Measurements from ENCODE around the gene IL20RA.
A peak's percentile ranks its signal among the peaks of the same experiment; 100 is the strongest.

The IL20RA gene

GRCh38 chr6:137046871-137047412, 2.2 kb upstream of the IL20RA start:
- no peak overlapping the region for H2AFZ ChIP-seq
- H3K27ac ChIP-seq: no peak overlapping the region
- H3K9me3 ChIP-seq (ENCODE audit: control insufficient read depth, low read length): no peaks in the 10 kb centered on the region
- no peak for TF ChIP-seq CTCF (IDR thresholded peaks at IDR 0.05)
- H3K79me2 ChIP-seq: no peaks in the 10 kb centered on the region
- no peak overlapping the region for H3K9ac ChIP-seq
- H3K4me1 ChIP-seq: no peaks in the 10 kb centered on the region
- no peaks in the 10 kb centered on the region for H3K27me3 ChIP-seq (ENCODE audit: control insufficient read depth, insufficient read depth, low read length)
- H3K36me3 ChIP-seq (ENCODE audit: control insufficient read depth, insufficient read depth, low read length): no peaks in the 10 kb centered on the region
- H3K4me3 ChIP-seq (ENCODE audit: low read depth, low read length): no peak overlapping the region
- no peak overlapping the region for H3K4me2 ChIP-seq (ENCODE audit: low read length)

GRCh38 chr6:137045222-137045789, 541 bp upstream of the IL20RA start:
- H3K36me3 ChIP-seq (ENCODE audit: control insufficient read depth, insufficient read depth, low read length): no peaks in the 10 kb centered on the region
- H3K27ac ChIP-seq: peak overlapping the region; percentile 67
- no peak overlapping the region for H3K9ac ChIP-seq
- peak overlapping the region; percentile 79 for H3K4me3 ChIP-seq (ENCODE audit: low read depth, low read length)
- H3K4me2 ChIP-seq (ENCODE audit: low read length): peak overlapping the region; percentile 60
- no peaks in the 10 kb centered on the region for H3K9me3 ChIP-seq (ENCODE audit: control insufficient read depth, low read length)
- no peaks in the 10 kb centered on the region for H3K27me3 ChIP-seq (ENCODE audit: control insufficient read depth, insufficient read depth, low read length)
- H3K79me2 ChIP-seq: no peaks in the 10 kb centered on the region
- no peak for TF ChIP-seq CTCF (IDR thresholded peaks at IDR 0.05)
- peak overlapping the region; percentile 95 for H2AFZ ChIP-seq
- no peaks in the 10 kb centered on the region for H3K4me1 ChIP-seq

DNA sequence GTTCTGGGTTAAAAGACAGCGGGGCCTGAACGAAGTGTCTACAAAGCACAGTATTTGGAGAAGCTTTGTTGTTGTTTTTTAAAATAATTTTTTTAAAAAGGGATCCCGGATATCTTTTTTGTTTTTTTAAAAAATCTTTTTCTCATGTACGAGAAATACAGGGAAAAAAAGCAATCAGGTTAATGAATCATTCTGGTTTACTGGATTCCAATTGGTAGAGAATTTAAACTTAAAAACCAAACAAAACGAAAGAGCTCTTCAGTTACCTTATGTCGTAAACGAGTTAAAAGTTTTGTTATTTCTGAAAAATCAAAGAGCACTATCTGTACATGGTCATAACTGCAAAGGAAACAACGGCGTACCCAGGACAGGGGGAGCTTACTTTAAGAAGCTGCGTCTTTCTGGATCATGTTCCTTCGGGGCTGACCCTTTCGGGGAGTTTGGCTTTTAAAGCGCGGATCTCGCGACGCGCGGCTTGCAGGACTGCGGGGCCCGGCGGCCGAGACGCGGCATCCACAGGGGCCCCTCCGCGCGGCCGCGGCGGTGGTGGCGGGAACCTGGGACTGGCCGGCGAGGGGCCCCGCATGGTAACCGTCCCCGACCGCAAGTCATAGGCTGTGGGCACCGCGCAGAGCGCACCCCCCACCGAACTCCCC, 927 bp downstream of the IL20RA start:
- Histone ChIP-seq H3K4me1 (no peaks in the 10 kb centered on the region), H3K4me2 (ENCODE audit: low read length) (peak overlapping the region; percentile 60), H3K79me2 (no peaks in the 10 kb centered on the region), H3K4me3 (ENCODE audit: low read depth, low read length) (peak overlapping the region; percentile 79), H3K9me3 (ENCODE audit: control insufficient read depth, low read length) (no peaks in the 10 kb centered on the region), H3K9ac (no peak overlapping the region), H2AFZ (peak overlapping the region; percentile 95), H3K27ac (peak overlapping the region; percentile 67), H3K27me3 (ENCODE audit: control insufficient read depth, insufficient read depth, low read length) (no peaks in the 10 kb centered on the region), H3K36me3 (ENCODE audit: control insufficient read depth, insufficient read depth, low read length) (no peaks in the 10 kb centered on the region)
- TF ChIP-seq CTCF (IDR thresholded peaks at IDR 0.05): no peak

DNA sequence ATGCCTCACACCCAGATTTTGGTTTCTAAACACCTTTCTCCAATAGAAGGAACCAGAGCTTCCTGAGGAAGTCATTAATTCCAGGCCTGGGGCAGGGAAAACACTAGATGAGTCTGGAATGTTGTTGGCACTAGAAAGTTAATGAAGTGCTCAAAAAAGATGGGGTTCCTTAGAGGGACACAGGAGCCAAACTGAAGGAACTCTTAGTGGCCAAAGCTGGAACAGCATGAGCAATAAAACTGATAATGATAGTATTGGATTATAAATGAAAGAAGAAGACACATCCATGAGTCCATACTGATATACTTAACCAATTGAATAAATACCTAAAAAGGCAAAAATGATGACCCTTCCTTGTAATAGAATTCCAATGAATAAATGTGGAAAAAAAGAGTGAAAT, 4.4 kb downstream of the IL20RA start:
- Histone ChIP-seq H3K4me2 (ENCODE audit: low read length) (no peak overlapping the region), H3K9ac (no peak overlapping the region), H3K4me1 (no peaks in the 10 kb centered on the region), H3K27ac (no peak overlapping the region), H3K79me2 (no peaks in the 10 kb centered on the region), H3K4me3 (ENCODE audit: low read depth, low read length) (no peak overlapping the region), H3K9me3 (ENCODE audit: control insufficient read depth, low read length) (no peaks in the 10 kb centered on the region), H3K27me3 (ENCODE audit: control insufficient read depth, insufficient read depth, low read length) (no peaks in the 10 kb centered on the region), H3K36me3 (ENCODE audit: control insufficient read depth, insufficient read depth, low read length) (no peaks in the 10 kb centered on the region), H2AFZ (no peak overlapping the region)
- TF ChIP-seq CTCF (IDR thresholded peaks at IDR 0.05): no peak
